Measurements from ENCODE around the gene KANSL1L. TPM values are rescaled to one million over a fixed set of nuclear protein-coding genes. Genes with fewer than 3 reads are reported as not detected.
A peak's percentile ranks its signal among the peaks of the same experiment; 100 is the strongest.

The KANSL1L gene
- polyA plus RNA-seq, 1 donor (not counting 4 experiments of a cell fraction or from before 2014, with no cell fraction given) = 4.7 TPM

DNA sequence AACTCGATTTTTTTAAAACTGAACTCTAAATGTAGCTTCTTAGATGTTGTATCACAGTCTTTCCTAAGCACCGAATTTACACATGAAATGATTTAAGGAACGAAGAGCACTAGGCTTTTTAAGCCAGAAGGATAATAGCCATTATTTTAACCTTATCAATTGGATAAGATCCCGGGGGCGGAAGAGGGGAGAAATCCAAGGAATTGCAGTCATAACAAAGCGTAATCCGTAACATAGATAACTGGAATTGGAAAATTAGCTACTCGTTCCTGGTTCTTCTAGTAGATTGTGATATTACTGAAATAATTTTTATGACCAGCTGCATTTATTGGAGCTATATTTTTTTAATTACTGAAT lies 988 bp upstream of the KANSL1L start:
- Histone ChIP-seq H3K27me3 (ENCODE audit: control insufficient read depth, extremely low read depth, insufficient read depth, low read length) (no peaks in the 10 kb centered on the region), H3K9me1 (ENCODE audit: control insufficient read depth, extremely low read depth, insufficient read depth, low read length) (no peaks in the 10 kb centered on the region), H3K9ac (ENCODE audit: control insufficient read depth, extremely low read depth, insufficient read depth, low read length) (peak overlapping the region; percentile 78), H3K9me3 (ENCODE audit: control insufficient read depth, low read depth, low read length) (no peaks in the 10 kb centered on the region), H3K4me3 (ENCODE audit: control insufficient read depth in 2 of 3, extremely low read depth in 1 of 3, insufficient read depth in 2 of 3, low read depth in 1 of 3, low read length in 3 of 3) (peak overlapping the region; percentile 72), H3K27ac (ENCODE audit: control insufficient read depth, insufficient read depth, low read length) (peak overlapping the region; percentile 71), H2AFZ (ENCODE audit: control insufficient read depth, low read length) (peak overlapping the region; percentile 95), H3K4me1 (ENCODE audit: control insufficient read depth, extremely low read depth, insufficient read depth, low read length) (peaks cover 12% of the 10 kb centered on the region), H4K20me1 (ENCODE audit: control insufficient read depth, extremely low read depth, insufficient read depth, low read length) (no peaks in the 10 kb centered on the region), H3K4me2 (ENCODE audit: control insufficient read depth, extremely low read depth, insufficient read depth, low read depth, low read length) (peak overlapping the region; percentile 95), H3K79me2 (ENCODE audit: control insufficient read depth, insufficient read depth, low read length) (peaks cover 10% of the 10 kb centered on the region), H3K36me3 (ENCODE audit: control insufficient read depth in 2 of 2, extremely low read depth in 1 of 2, insufficient read depth in 2 of 2, low read length in 2 of 2) (no peaks in the 10 kb centered on the region)
- dilution Hi-C loops (cut with MboI; ENCODE audit: extremely low pct_ligation_motif_present, low sequenced_read_pairs) = no loop called here
- TF ChIP-seq EZH2 (IDR thresholded peaks at IDR 0.05; ENCODE audit: low read length) = no peak
- DNase-seq (ENCODE audit: low read depth, low spot score) (no peak), FAIRE-seq (no peak)

- FAIRE-seq (peak; percentile 81), DNase-seq (ENCODE audit: low read depth, low spot score) (peak; percentile 73)
- Histone ChIP-seq H3K9ac (ENCODE audit: control insufficient read depth, extremely low read depth, insufficient read depth, low read length) (peak overlapping the region; percentile 96), H3K79me2 (ENCODE audit: control insufficient read depth, insufficient read depth, low read length) (peaks cover 10% of the 10 kb centered on the region), H3K27ac (ENCODE audit: control insufficient read depth, insufficient read depth, low read length) (peak overlapping the region; percentile 95), H3K27me3 (ENCODE audit: control insufficient read depth, extremely low read depth, insufficient read depth, low read length) (no peaks in the 10 kb centered on the region), H4K20me1 (ENCODE audit: control insufficient read depth, extremely low read depth, insufficient read depth, low read length) (no peaks in the 10 kb centered on the region), H3K4me3 (ENCODE audit: control insufficient read depth in 2 of 3, extremely low read depth in 1 of 3, insufficient read depth in 2 of 3, low read depth in 1 of 3, low read length in 3 of 3) (peak overlapping the region; percentile 72 to 92 (median 80)), H2AFZ (ENCODE audit: control insufficient read depth, low read length) (peak overlapping the region; percentile 90), H3K36me3 (ENCODE audit: control insufficient read depth in 2 of 2, extremely low read depth in 1 of 2, insufficient read depth in 2 of 2, low read length in 2 of 2) (no peaks in the 10 kb centered on the region), H3K4me1 (ENCODE audit: control insufficient read depth, extremely low read depth, insufficient read depth, low read length) (peaks cover 12% of the 10 kb centered on the region), H3K4me2 (ENCODE audit: control insufficient read depth, extremely low read depth, insufficient read depth, low read depth, low read length) (peak overlapping the region; percentile 92), H3K9me1 (ENCODE audit: control insufficient read depth, extremely low read depth, insufficient read depth, low read length) (no peaks in the 10 kb centered on the region), H3K9me3 (ENCODE audit: control insufficient read depth, low read depth, low read length) (no peaks in the 10 kb centered on the region)
- TF ChIP-seq, protein P1, sequence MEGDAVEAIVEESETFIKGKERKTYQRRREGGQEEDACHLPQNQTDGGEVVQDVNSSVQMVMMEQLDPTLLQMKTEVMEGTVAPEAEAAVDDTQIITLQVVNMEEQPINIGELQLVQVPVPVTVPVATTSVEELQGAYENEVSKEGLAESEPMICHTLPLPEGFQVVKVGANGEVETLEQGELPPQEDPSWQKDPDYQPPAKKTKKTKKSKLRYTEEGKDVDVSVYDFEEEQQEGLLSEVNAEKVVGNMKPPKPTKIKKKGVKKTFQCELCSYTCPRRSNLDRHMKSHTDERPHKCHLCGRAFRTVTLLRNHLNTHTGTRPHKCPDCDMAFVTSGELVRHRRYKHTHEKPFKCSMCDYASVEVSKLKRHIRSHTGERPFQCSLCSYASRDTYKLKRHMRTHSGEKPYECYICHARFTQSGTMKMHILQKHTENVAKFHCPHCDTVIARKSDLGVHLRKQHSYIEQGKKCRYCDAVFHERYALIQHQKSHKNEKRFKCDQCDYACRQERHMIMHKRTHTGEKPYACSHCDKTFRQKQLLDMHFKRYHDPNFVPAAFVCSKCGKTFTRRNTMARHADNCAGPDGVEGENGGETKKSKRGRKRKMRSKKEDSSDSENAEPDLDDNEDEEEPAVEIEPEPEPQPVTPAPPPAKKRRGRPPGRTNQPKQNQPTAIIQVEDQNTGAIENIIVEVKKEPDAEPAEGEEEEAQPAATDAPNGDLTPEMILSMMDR (optimal IDR thresholded peaks at IDR 0.05 in 1 of 3, IDR thresholded peaks at IDR 0.05 in 1 of 3, conservative IDR thresholded peaks at IDR 0.05 in 1 of 3; ENCODE audit: extremely low read depth in 1 of 3, insufficient read depth in 2 of 3, low read length in 3 of 3) = no peak
- TF ChIP-seq EZH2 (IDR thresholded peaks at IDR 0.05; ENCODE audit: low read length) = no peak
- dilution Hi-C loops (cut with MboI; ENCODE audit: extremely low pct_ligation_motif_present, low sequenced_read_pairs) = no loop called here
Measured at GRCh38 chr2:210170446-210171303, 534 bp downstream of the KANSL1L start.

Measured in keratinocyte (primary cell).